ENCODE measurements around the gene FBXO42.
"Not testable (repeated sequence)": the region's sequence is repeated elsewhere in the genome, so short reads cannot be mapped to it uniquely, and the experiment has no call there.

Gene FBXO42

DNA sequence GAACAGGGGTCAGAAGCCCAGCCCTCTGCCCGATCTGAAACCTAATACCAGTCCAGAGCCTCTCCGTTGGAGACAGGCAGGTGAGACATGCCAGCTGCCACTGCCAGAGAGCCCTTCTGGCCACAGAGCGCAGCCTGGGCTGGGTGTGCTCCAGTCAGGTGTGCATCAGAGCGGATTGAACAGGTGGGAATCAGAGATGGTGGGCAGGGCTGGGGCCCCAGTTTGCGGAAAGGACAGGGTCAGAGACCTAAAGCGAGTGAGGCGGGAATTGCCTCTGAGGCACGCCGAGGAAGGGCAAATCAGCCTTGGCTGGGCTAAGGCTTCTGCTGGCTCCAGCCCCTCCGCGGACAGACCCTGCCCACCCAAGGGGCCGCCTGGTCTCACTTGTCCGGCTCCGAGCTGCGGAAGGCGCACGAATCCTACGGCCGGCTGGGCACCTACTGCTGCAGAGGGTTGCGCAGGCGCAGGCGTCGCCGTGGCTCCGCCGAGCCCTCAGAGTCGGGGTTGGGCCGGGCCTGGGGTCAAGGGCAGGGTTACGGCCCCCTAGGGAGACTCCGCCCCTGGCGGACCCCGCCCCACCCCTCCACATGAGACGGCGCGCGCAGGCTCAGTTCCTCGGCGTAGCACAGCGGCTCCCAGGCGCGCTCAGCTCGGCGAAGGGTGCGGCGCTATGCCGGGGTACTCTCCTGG lies 125.6 kb downstream of the FBXO42 start:
- Mint-ChIP-seq H3K4me3 (no peak overlapping the region), H3K9me3 (no peaks in the 10 kb centered on the region), H3K4me1 (peaks cover 5% of the 10 kb centered on the region), H3K27me3 (peaks cover 5% of the 10 kb centered on the region), H3K27ac (no peak overlapping the region), H3K36me3 (peaks cover 4% of the 10 kb centered on the region)
- no peak for DNase-seq (ENCODE audit: low spot score in 2 of 2)
- no peak for ATAC-seq (ENCODE audit: low read depth)

DNA sequence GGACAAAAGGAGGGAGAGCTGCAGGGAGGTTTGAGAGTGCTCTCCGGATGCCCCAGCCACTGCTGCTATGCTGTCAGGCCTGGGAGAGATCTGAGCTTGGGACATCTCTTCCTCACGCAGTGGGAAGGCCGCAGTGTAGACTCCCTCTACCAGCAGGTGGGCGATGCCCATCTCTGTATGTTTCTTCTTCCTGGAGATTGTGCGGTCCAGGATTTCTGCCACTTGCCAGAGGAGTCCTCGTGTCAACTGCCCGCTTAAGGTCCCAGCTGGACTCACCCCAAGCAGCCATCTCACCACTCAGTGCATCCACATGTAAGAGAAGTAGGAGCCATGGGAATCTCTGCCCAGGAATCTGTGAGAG lies 126.2 kb downstream of the FBXO42 start:
- Mint-ChIP-seq H3K36me3 (peaks cover 4% of the 10 kb centered on the region), H3K4me1 (peaks cover 5% of the 10 kb centered on the region), H3K4me3 (no peak overlapping the region)

DNA sequence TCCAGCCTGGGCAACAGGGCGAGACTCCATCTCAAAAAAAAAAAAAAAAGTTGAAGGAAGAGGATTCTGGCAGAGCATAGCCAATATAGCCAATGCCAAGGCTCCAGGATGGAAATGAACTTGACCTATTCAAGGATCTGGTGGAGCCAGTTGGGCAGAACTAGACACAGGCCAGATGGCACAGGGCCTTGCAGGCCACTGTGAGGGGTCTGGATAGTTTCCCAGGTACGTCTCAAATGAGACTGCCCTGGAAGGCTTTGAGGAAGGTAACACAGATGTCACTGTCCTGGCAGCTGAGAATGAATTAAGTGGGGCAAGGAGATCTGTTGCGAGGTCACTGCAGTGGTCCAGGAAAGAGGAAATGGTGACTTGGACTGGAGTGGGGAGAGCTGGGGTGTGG lies 127.8 kb downstream of the FBXO42 start:
- peaks cover 8% of the 10 kb centered on the region for H3K27me3 Mint-ChIP-seq
- DNase-seq (ENCODE audit: low spot score in 2 of 2) (no peak), ATAC-seq (ENCODE audit: low read depth) (no peak)
- no peak overlapping the region for H3K4me3 Mint-ChIP-seq
- H3K9me3 Mint-ChIP-seq: no peaks in the 10 kb centered on the region
- H3K36me3 Mint-ChIP-seq: peaks cover 2% of the 10 kb centered on the region
- peaks cover 7% of the 10 kb centered on the region for H3K4me1 Mint-ChIP-seq
- no peak overlapping the region for H3K27ac Mint-ChIP-seq

More for the DNA sequence above, 126.2 kb downstream of the FBXO42 start:
- Mint-ChIP-seq H3K27me3 (peaks cover 8% of the 10 kb centered on the region), H3K27ac (no peak overlapping the region), H3K9me3 (no peaks in the 10 kb centered on the region)
- ATAC-seq (ENCODE audit: low read depth) (no peak), DNase-seq (ENCODE audit: low spot score in 2 of 2) (no peak)

DNA sequence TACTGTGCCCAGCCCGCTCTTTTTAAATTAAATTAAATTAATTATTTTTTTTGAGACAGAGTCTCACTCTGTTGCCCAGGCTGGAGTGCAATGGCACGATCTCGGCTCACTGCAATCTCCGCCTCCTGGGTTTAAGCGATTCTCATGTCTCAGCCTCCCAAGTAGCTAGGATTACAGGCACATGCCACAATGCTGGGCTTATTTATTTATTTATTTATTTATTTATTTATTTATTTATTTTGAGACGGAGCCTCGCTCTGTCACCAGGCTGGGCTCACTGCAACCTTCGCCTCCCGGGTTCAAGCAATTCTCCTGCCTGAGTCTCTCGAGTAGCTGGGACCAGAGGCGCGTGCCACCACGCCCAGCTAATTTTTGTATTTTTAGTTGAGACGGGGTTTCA lies 129.6 kb downstream of the FBXO42 start:
- ATAC-seq (ENCODE audit: low read depth); H3K27me3 Mint-ChIP-seq; H3K36me3 Mint-ChIP-seq; H3K4me1 Mint-ChIP-seq; H3K4me3 Mint-ChIP-seq; H3K9me3 Mint-ChIP-seq; H3K27ac Mint-ChIP-seq; DNase-seq (ENCODE audit: low spot score in 2 of 2): not testable (repeated sequence)

DNA sequence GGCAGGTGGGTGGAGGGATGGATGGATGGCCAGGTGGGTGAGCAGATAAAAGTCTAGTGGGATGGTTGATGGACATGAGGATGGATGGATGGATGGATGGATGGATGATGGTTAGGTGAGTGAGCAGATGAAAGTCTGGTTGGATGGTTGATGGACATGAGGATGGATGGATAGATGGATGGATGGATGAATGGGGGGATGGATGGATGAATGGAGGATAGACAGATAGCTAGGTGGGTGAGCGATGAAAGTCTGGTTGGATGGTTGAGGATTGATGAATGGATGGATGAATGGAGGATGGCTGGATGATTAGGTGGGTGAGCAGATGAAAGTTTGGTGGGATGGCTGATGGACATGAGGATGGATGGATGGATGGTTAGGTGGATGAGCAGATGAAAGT lies 130.8 kb downstream of the FBXO42 start:
- H3K4me1 Mint-ChIP-seq: peaks cover 4% of the 10 kb centered on the region
- H3K36me3 Mint-ChIP-seq: peaks cover 2% of the 10 kb centered on the region
- DNase-seq (ENCODE audit: low spot score in 2 of 2): no peak
- H3K27me3 Mint-ChIP-seq: peaks cover 6% of the 10 kb centered on the region
- H3K27ac Mint-ChIP-seq: no peak overlapping the region
- no peak for ATAC-seq (ENCODE audit: low read depth)
- no peak overlapping the region for H3K4me3 Mint-ChIP-seq
- H3K9me3 Mint-ChIP-seq: no peaks in the 10 kb centered on the region

DNA sequence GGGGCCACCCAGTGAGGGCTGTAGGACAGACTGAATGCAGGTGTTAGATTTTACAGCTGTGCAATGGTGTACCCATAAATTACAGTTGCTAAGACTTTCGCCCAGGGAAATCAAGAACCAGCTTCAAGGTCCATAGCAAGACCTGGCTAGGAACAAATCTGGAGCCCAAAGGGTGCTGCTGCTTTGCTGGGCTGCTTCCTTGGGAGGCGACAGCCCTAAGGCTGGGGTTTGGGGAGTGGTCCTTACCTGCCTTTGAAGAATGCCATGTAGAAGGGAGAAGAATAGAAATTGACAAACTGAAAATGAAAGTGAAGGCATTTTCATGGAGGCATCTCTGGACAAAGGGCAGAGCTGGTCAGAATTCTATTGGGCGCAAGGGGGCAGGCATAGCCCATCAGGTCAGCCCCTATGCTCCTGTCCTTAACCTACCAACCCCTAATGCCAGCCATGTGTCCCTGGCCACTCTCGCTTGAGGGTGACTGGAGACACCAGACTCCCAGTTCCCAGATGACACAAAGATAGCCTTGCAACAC lies 132.2 kb downstream of the FBXO42 start:
- Mint-ChIP-seq H3K27ac (no peak overlapping the region), H3K9me3 (no peaks in the 10 kb centered on the region), H3K4me1 (peaks cover 10% of the 10 kb centered on the region), H3K27me3 (peaks cover 6% of the 10 kb centered on the region), H3K36me3 (peaks cover 2% of the 10 kb centered on the region), H3K4me3 (no peak overlapping the region)
- DNase-seq (ENCODE audit: low spot score in 2 of 2) (no peak), ATAC-seq (ENCODE audit: low read depth) (no peak)

DNA sequence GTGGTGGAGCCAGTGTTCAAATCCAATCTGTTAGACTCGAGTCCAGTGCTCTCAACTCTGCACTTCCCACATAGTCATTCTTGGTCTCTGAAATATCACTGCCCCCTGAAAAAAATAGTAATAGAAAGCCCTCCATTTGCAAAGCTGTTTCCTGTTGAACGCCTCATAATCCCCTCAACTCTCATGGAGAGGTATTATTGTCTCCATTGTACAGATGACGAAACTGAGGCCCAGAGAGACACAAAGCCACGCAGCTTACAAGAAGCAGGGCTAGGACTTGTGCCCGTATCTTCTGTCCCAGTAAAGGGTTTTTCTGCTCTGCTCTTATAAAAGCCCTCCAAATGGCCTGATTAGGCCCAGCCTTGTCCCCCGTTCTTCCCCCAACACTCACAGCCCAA lies 133.6 kb downstream of the FBXO42 start:
- Mint-ChIP-seq H3K27ac (no peak overlapping the region), H3K9me3 (no peaks in the 10 kb centered on the region), H3K27me3 (peaks cover 2% of the 10 kb centered on the region), H3K36me3 (no peaks in the 10 kb centered on the region), H3K4me1 (peaks cover 10% of the 10 kb centered on the region), H3K4me3 (peak overlapping the region; percentile 68)
- ATAC-seq (ENCODE audit: low read depth): no peak
- DNase-seq (ENCODE audit: low spot score in 2 of 2): no peak

DNA sequence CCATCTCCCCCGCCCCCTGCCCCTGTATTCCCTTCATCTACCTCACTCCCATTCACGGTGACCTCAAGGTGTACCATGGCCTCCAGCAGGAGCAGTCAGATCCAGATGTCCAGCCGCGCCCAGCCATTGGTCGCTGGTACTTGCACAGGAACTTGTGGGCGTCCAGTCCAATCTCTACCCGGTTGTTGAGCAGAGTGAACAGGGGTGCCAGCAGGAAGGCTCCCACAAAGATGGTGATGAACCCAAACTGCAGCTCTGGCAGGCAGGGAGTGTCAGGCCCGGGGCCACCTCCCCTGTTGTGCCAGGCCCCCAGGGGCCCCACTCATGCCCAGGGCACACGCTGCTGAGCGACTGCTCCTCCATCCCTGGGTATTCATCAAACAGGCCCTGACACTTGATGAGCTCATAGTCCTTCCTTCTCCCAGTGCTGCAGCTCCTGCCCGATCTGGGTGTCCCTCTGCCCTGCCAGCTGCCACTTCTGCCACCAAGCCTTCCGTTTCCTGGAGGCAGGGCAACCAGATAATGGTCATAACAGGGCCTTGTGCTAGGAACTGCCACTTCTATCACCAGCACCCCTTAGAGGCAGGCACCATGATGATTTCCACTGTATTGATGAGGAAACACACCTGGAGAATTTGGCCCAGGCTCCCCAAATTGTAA lies 134.1 kb downstream of the FBXO42 start:
- ATAC-seq (ENCODE audit: low read depth) (no peak), DNase-seq (ENCODE audit: low spot score in 2 of 2) (no peak)
- Mint-ChIP-seq H3K4me3 (peak overlapping the region; percentile 83), H3K36me3 (no peaks in the 10 kb centered on the region), H3K4me1 (peaks cover 10% of the 10 kb centered on the region), H3K27ac (no peak overlapping the region), H3K9me3 (no peaks in the 10 kb centered on the region), H3K27me3 (peaks cover 3% of the 10 kb centered on the region)

DNA sequence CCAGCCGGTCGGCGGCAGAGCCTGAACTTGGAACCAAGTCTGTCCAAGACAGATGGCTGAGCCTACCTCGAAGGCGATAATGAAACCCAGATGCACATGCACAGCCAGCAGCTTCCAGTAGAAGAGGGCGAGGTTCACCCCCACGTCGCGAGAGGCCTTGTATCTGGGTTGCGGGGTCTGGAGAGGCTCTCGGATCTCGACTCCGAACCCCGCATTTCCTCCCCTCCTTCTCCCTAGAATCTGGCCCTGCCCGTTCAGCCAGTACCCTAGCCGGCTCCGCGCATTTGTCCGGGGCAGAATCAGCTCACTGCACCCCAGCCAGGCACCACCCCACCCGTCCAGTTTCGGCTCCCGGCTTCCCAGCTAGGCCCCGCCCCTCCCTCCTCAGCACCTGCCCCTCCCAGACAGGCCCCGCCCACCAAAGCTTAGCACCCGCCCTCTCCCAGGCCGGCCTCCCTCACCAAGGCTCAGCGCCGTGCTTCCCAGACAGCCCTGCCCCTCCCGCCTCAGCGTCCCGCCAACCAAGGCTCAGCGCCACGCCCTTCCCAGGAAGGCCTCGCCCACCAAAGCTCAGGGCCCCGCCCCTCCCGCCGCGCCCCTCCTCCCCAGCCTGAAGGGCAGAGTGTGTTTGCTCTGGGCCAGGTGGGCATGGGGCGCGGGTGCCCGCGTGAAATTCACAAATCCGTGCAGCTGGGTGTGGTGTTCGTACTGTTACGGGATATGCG lies 135.1 kb downstream of the FBXO42 start:
- Mint-ChIP-seq H3K27me3 (peaks cover 5% of the 10 kb centered on the region), H3K36me3 (no peaks in the 10 kb centered on the region), H3K9me3 (no peaks in the 10 kb centered on the region), H3K27ac (no peak overlapping the region), H3K4me3 (peak overlapping the region; percentile 83), H3K4me1 (peaks cover 10% of the 10 kb centered on the region)
- ATAC-seq (ENCODE audit: low read depth) (peak; percentile 95), DNase-seq (ENCODE audit: low spot score in 2 of 2) (peak; percentile 84 to 89)

DNA sequence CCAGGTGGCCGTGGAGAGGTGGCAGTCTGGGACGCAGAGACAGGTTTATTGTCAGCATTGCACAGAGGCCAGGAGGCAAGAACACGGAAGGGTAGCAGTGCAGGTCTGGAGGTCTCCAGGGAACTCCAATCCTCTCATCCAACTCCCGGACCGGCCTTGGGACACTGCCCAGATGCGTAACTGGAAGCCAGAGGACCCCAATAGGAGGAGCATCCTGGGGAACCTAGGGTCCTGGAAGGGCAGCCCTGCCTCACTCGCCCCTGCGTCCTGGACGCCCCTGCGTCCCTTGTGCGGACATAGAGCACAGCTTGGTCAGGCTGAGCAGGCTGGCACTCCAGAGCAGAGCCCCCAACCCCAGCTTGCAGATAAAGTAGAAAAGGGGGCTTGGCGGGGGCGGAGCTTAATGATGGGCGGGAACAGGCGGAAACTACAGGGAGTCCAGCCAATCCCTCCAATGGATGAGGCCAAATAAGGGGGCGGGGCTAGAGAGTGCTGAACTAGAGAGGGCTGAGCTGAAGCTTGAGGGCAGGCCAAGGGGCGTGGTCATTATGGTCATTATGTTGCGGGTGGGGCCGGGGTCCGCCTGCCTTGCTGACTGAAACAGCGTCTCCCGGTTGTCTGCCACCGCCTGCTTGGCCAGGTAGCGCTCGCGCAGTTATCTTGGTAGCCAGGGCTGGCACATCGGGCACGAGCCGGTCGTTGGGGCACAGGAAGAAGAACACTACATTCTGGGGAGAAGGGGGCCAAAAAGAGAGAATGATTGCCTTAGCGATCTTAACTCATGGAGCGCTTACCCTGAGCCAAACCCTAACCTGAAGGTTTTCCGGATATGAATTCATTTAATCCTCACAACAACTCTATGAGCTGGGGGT lies 136.2 kb downstream of the FBXO42 start:
- Mint-ChIP-seq H3K27ac (no peak overlapping the region), H3K9me3 (no peaks in the 10 kb centered on the region), H3K27me3 (peaks cover 5% of the 10 kb centered on the region), H3K4me3 (peak overlapping the region; percentile 77), H3K36me3 (no peaks in the 10 kb centered on the region), H3K4me1 (peaks cover 10% of the 10 kb centered on the region)
- ATAC-seq (ENCODE audit: low read depth) (no peak), DNase-seq (ENCODE audit: low spot score in 2 of 2) (no peak)

DNA sequence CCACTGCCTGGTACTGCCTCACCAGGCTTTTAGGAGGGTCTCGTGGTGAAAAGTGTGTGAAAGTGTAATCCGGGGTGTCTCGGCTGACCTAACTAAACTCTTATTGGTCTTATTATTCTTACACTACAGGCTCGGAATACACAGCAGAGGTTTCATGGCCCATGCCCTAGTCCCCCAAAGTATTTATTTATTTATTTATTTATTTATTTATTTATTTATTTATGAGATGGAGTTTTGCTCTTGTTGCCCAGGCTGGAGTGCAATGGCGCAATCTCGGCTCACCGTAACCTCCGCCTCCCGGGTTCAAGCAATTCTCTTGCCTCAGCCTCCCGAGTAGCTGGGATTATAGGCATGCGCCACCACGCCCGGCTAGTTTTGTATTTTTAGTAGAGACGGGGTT lies 137.0 kb downstream of the FBXO42 start:
- not testable (repeated sequence) for H3K4me3 Mint-ChIP-seq

DNA sequence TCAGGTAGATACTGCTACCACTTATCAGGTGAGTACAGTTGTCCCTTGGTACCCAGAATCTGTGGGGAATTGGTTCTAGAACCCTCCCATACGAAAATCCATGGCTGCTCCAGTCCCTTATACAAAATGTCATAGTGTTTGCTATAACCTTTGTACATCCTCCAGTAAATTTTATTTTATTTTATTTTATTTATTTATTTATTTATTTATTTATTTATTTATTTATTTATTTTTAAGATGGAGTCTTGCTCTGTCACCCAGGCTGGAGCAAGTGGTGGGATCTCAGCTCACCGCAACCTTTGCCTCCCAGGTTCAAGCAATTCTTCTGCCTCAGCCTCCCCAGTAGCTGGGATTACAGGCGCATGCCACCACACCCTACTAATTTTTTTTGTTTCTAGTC lies 138.7 kb downstream of the FBXO42 start:
- not testable (repeated sequence) for H3K9me3 Mint-ChIP-seq; H3K27me3 Mint-ChIP-seq; H3K4me1 Mint-ChIP-seq; ATAC-seq (ENCODE audit: low read depth); H3K36me3 Mint-ChIP-seq; DNase-seq (ENCODE audit: low spot score in 2 of 2); H3K4me3 Mint-ChIP-seq; H3K27ac Mint-ChIP-seq

More for the DNA sequence above, 137.0 kb downstream of the FBXO42 start:
- not testable (repeated sequence) for H3K27me3 Mint-ChIP-seq; H3K36me3 Mint-ChIP-seq; H3K9me3 Mint-ChIP-seq; DNase-seq (ENCODE audit: low spot score in 2 of 2); ATAC-seq (ENCODE audit: low read depth); H3K27ac Mint-ChIP-seq
- H3K4me1 Mint-ChIP-seq: peaks cover 10% of the 10 kb centered on the region

DNA sequence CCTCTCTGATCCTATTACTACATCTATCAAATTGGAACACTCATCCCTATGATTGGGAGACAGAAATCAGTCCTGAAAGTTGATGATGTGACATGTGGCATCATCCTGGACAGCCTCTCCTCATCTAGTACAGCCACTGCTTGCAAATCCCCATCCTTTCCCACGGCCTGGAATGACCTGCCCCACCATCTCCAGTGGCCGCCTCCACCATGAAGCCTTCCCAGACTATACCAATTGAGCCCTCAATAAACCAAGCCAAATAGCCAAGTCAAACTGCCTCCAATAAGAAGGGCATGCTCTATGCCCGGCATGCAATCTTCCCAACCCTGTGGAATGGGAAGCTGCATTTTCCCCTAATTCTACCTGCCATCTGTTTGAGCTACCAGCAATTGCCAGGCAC lies 139.3 kb downstream of the FBXO42 start:
- ATAC-seq (ENCODE audit: low read depth) (no peak), DNase-seq (ENCODE audit: low spot score in 2 of 2) (no peak)
- Mint-ChIP-seq H3K27me3 (peaks cover 5% of the 10 kb centered on the region), H3K9me3 (no peaks in the 10 kb centered on the region), H3K4me3 (no peak overlapping the region), H3K4me1 (peaks cover 7% of the 10 kb centered on the region), H3K36me3 (no peaks in the 10 kb centered on the region), H3K27ac (no peak overlapping the region)
